ENCODE measurements around the gene IFITM2.
A peak's percentile ranks its signal among the peaks of the same experiment; 100 is the strongest.
"Not testable (repeated sequence)": the region's sequence is repeated elsewhere in the genome, so short reads cannot be mapped to it uniquely, and the experiment has no call there.

The IFITM2 gene

DNA sequence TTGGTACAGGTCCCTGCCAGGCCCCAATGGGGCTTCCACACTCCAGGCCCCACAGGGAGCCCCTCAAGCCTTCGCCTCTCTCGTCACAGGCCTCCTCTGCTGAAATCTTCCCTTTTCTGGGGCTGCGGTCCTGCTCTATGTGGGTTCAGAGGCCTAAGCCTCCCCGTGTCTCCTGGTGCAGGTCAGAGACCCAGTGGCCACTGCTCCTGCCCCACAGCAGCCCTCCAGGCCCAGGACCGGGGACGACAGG lies 18.9 kb downstream of the IFITM2 start:
- Mint-ChIP-seq H3K36me3 (no peaks in the 10 kb centered on the region), H3K4me1 (peaks cover 71% of the 10 kb centered on the region), H3K4me3 (peak overlapping the region; percentile 53), H3K27ac (peak overlapping the region; percentile 94), H3K9me3 (no peaks in the 10 kb centered on the region), H3K27me3 (peaks cover 13% of the 10 kb centered on the region)
- CTCF ChIA-PET = interaction anchor here (1.0 kb wide), 1 partner anchor 20 kb away, joined by 3 read pairs; no protein-coding TSS in a partner anchor
- no peak for DNase-seq

GRCh38 chr11:326842-327580 lies 19.4 kb downstream of the IFITM2 start:
- CTCF ChIA-PET = interaction anchor here (1.0 to 1.3 kb wide), 2 partner anchors 21 to 76 kb away, joined by 3 to 6 read pairs; no protein-coding TSS in a partner anchor
- Mint-ChIP-seq H3K27me3 (peaks cover 18% of the 10 kb centered on the region), H3K36me3 (no peaks in the 10 kb centered on the region), H3K9me3 (no peaks in the 10 kb centered on the region), H3K27ac (peak overlapping the region; percentile 94), H3K4me3 (peak overlapping the region; percentile 53), H3K4me1 (peaks cover 76% of the 10 kb centered on the region)
- peak; percentile 70 for DNase-seq

DNA sequence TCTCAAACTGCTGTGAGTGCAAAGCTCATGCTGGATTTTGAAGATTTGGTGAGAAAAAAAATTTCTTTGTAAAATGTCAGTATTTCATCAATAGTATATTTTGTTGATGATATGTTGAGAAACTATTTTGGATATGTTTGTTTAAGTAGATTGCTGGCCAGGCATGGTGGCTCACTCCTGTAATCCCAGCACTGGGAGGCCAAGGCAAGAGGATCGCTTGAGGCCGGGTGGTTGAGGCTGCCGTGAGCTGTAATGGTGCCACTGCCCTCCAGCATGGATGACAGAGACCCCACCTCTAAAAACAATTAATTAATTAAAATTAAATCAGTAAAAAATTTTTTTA lies 19.9 kb downstream of the IFITM2 start:
- CTCF ChIA-PET = interaction anchor here (1.3 kb wide), 1 partner anchor 77 kb away, joined by 6 read pairs; no protein-coding TSS in a partner anchor
- H3K4me3 Mint-ChIP-seq = peak overlapping the region; percentile 34
- H3K36me3 Mint-ChIP-seq = no peaks in the 10 kb centered on the region
- no peaks in the 10 kb centered on the region for H3K9me3 Mint-ChIP-seq
- H3K27me3 Mint-ChIP-seq = peaks cover 22% of the 10 kb centered on the region
- H3K27ac Mint-ChIP-seq = peak overlapping the region; percentile 94
- no peak for DNase-seq
- H3K4me1 Mint-ChIP-seq = peaks cover 77% of the 10 kb centered on the region

DNA sequence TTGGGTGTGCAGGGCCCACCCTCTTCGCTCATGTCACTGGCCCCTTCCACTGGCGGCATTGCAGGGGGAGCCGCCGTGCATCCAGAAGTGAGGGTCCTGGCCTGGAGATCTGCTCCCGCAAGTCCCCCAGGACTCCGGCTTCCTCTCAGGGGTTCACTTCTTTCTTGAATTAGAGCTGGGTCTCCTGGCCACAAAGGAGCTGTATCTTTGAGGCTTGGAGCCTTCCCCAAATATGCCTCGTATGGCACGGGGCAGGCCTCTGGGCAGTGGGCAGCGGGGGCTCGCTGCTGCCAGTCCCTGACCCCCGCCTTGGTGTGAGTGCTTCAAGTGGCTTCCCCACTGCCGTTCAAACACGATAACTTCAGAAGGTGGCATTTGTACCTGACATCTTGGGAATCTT lies 20.4 kb downstream of the IFITM2 start:
- Mint-ChIP-seq H3K9me3 (no peaks in the 10 kb centered on the region), H3K27me3 (peaks cover 27% of the 10 kb centered on the region), H3K36me3 (no peaks in the 10 kb centered on the region), H3K4me3 (no peak overlapping the region), H3K27ac (peak overlapping the region; percentile 79), H3K4me1 (peaks cover 81% of the 10 kb centered on the region)
- no peak for DNase-seq
- CTCF ChIA-PET = interaction anchor here (1.3 kb wide), 1 partner anchor 77 kb away, joined by 6 read pairs; no protein-coding TSS in a partner anchor

GRCh38 chr11:328516-329100 lies 21.0 kb downstream of the IFITM2 start:
- H3K27ac Mint-ChIP-seq = peak overlapping the region; percentile 19
- H3K9me3 Mint-ChIP-seq, DNase-seq, H3K36me3 Mint-ChIP-seq, H3K4me3 Mint-ChIP-seq: not testable (repeated sequence)
- CTCF ChIA-PET = interaction anchor here (1.3 to 1.6 kb wide), 3 partner anchors 20 to 78 kb away, joined by 3 to 5 read pairs (median 5); no protein-coding TSS in a partner anchor
- peaks cover 30% of the 10 kb centered on the region for H3K27me3 Mint-ChIP-seq
- peaks cover 83% of the 10 kb centered on the region for H3K4me1 Mint-ChIP-seq

GRCh38 chr11:329886-330253 lies 22.3 kb downstream of the IFITM2 start:
- H3K4me1 Mint-ChIP-seq = peaks cover 73% of the 10 kb centered on the region
- no peaks in the 10 kb centered on the region for H3K9me3 Mint-ChIP-seq
- no peak for DNase-seq
- no peak overlapping the region for H3K4me3 Mint-ChIP-seq
- peak overlapping the region; percentile 82 for H3K27ac Mint-ChIP-seq
- CTCF ChIA-PET = interaction anchor here (1.3 to 1.6 kb wide), 3 partner anchors 19 to 80 kb away, joined by 3 to 5 read pairs (median 5); no protein-coding TSS in a partner anchor
- H3K36me3 Mint-ChIP-seq = peaks cover 1% of the 10 kb centered on the region
- H3K27me3 Mint-ChIP-seq = peaks cover 34% of the 10 kb centered on the region

- no peaks in the 10 kb centered on the region for H3K9me3 Mint-ChIP-seq
- H3K36me3 Mint-ChIP-seq = peaks cover 1% of the 10 kb centered on the region
- peak overlapping the region; percentile 60 for H3K27ac Mint-ChIP-seq
- H3K4me1 Mint-ChIP-seq = peaks cover 71% of the 10 kb centered on the region
- H3K27me3 Mint-ChIP-seq = peaks cover 34% of the 10 kb centered on the region
- CTCF ChIA-PET = interaction anchor here (0.9 to 1.3 kb wide), 2 partner anchors 11 to 26 kb away, joined by 3 read pairs; no protein-coding TSS in a partner anchor
- H3K4me3 Mint-ChIP-seq = no peak overlapping the region
- DNase-seq = no peak
Measured at GRCh38 chr11:330307-330693, 22.7 kb downstream of the IFITM2 start.

- Mint-ChIP-seq H3K27me3 (peaks cover 39% of the 10 kb centered on the region), H3K4me3 (peak overlapping the region; percentile 37), H3K9me3 (no peaks in the 10 kb centered on the region), H3K27ac (peak overlapping the region; percentile 24), H3K36me3 (peaks cover 1% of the 10 kb centered on the region), H3K4me1 (peaks cover 73% of the 10 kb centered on the region)
- CTCF ChIA-PET = interaction anchor here (0.9 kb wide), 1 partner anchor 10 kb away, joined by 3 read pairs; no protein-coding TSS in a partner anchor
- peak; percentile 59 for DNase-seq
Measured at GRCh38 chr11:330694-331357, 23.2 kb downstream of the IFITM2 start.

DNA sequence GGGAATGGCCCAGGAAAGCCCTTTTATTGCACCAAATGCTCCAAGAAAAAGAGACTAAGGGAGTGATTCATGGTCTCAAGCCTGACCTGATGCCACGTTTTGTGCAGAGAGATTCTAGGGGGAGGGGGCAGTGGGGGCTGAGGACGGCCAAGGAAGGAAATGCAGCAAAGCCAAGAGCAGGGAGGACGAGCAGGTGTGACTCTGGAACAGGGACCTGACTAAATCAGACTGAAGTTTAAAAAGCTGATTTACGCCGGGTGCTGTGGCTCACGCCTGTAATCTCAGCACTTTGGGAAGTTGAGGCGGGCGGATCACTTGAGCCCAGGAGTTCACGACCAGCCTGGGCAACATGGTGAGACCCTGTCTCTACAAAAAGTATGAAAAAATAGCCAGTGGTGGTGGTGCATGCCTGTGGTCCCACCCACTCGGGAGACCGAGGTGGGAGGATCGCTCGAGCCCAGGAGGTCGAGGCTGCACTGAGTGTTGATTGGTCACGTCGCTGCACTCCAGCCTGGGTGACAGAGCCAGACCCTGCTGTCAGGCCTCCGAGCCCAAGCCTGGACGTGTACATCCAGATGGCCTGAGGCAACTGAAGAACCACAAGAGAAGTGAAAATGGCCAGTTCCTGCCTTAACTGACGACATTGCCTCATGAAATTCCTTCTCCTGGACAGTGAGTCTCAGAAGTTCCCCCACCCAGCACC lies 23.9 kb downstream of the IFITM2 start:
- peaks cover 73% of the 10 kb centered on the region for H3K4me1 Mint-ChIP-seq
- peaks cover 42% of the 10 kb centered on the region for H3K27me3 Mint-ChIP-seq
- no peak for DNase-seq
- CTCF ChIA-PET = no interaction called here
- H3K27ac Mint-ChIP-seq = no peak overlapping the region
- H3K9me3 Mint-ChIP-seq = no peaks in the 10 kb centered on the region
- no peak overlapping the region for H3K4me3 Mint-ChIP-seq
- peaks cover 1% of the 10 kb centered on the region for H3K36me3 Mint-ChIP-seq

DNA sequence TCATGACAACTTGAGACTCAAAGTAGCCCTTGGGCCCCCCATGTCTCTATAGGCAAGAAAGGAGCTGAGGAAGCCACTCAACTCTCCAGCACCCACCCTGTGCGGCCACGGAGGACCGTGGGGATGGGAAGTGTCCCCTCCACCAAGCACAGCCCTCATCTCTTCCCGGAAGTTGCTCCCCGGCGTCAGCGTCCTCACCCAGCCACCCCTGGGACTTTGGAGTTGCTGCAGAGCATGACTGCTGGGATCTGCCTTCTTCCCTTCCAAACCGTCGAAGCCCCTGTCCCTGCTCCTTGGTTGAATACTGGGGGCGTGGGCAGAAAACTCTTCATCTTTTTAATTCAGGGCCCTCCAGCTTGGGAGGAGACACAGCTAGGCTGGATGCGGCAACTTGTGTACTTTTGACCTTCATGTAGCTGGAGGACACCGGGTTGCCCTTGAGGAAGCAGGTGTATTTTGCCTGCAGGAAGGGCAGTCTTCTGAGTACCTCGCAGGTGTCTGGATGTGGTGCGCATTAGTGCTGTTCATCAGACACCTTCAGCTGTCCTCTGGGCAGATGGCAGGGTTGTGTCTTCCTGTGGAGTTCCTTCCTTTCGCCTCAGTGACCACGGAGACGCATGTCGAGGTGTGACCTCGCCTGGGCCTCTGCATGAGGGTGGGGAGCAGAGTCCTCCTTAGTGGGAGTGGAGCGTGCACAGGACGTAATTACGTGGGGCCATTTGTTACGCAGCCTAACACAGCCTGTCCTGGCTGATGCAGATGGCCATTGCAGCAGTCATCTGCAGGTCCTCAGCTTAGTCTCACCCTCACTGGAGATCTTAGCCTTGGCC lies 25.2 kb downstream of the IFITM2 start:
- no peak for DNase-seq
- Mint-ChIP-seq H3K9me3 (no peaks in the 10 kb centered on the region), H3K4me1 (peaks cover 65% of the 10 kb centered on the region), H3K27me3 (peaks cover 42% of the 10 kb centered on the region), H3K27ac (no peak overlapping the region), H3K4me3 (no peak overlapping the region), H3K36me3 (peaks cover 1% of the 10 kb centered on the region)
- CTCF ChIA-PET = no interaction called here

DNA sequence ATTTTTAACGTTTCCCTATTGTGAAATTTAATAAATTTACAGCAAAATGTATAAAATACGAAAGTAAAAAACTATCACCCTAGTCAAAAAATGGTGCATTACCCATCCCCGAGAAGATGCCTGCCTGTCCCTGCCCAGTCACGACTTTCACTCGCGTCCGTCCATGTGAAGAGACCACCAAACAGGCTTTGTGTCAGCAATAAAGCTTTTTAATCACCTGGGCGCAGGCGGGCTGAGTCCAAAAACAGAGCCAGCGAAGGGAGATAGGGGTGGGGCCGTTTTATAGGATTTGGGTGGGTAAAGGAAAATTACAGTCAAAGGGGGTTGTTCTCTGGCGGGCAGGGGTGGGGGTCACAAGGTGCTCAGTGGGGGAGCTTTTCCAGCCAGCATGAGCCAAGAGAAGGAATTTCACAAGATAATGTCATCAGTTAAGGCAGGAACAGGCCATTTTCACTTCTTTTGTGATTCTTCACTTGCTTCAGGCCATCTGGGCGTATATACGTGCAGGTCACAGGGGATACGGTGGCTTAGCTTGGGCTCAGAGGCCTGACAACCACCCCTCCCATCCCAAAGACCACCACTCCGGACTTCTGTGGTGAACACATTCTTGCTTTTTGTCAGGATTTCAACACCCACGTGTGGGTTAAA lies 26.1 kb downstream of the IFITM2 start:
- H3K9me3 Mint-ChIP-seq, DNase-seq, H3K36me3 Mint-ChIP-seq, H3K27ac Mint-ChIP-seq, H3K4me3 Mint-ChIP-seq: not testable (repeated sequence)
- CTCF ChIA-PET = interaction anchor here (0.9 kb wide), 1 partner anchor 15 kb away, joined by 3 read pairs; no protein-coding TSS in a partner anchor
- H3K4me1 Mint-ChIP-seq = peaks cover 61% of the 10 kb centered on the region
- H3K27me3 Mint-ChIP-seq = peaks cover 42% of the 10 kb centered on the region

DNA sequence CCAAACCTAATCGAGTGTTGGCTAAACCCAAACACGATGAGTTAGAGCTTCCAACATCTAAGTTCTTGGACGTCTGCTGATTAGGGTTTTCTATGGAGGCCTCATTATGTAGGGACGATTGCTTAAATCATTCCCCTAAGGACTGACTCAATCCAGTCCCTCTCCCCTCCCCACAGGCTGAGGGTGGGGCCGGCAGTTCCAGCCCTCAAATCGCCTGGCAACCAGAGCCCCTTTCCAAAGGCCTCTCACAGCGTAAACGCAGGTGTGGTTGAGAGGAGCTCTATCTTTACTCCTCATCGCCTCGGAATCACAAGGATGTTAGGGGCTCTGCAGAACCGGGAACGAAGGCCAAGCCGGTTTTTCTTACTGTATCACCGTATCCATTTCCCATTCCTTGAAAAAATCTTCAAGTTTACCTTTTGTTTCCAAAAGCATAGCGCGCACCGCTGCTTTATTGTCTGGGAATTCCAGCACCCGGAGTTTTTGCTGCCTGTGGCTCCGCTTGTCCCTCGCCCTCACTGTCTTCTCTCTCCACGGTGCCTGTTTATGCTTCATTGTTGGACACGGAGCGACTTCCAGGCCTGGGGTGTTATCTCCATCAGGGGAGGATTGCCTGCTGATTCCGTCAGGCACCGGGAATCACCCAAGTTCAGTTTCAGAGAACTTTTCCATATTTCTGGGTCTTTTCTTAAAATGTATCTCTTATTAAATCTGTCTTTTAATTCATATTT lies 26.8 kb downstream of the IFITM2 start:
- no peak for DNase-seq
- H3K9me3 Mint-ChIP-seq = no peaks in the 10 kb centered on the region
- no peak overlapping the region for H3K27ac Mint-ChIP-seq
- CTCF ChIA-PET = interaction anchor here (0.9 kb wide), 1 partner anchor 14 kb away, joined by 3 read pairs; no protein-coding TSS in a partner anchor
- H3K27me3 Mint-ChIP-seq = peaks cover 42% of the 10 kb centered on the region
- no peak overlapping the region for H3K4me3 Mint-ChIP-seq
- H3K4me1 Mint-ChIP-seq = peaks cover 54% of the 10 kb centered on the region
- peaks cover 1% of the 10 kb centered on the region for H3K36me3 Mint-ChIP-seq

All from activated naive CD4-positive, alpha-beta T cell treated with anti-CD3 and anti-CD28 coated beads, Interleukin-2, amount 10 ng/mL, durations not matched to agents 7 days and 5 days (primary cell).